ENCODE results near the gene ZNF282.
"Not testable (repeated sequence)": the region's sequence is repeated elsewhere in the genome, so short reads cannot be mapped to it uniquely, and the experiment has no call there.

ZNF282 gene

GRCh38 chr7:149252378-149252777, 57.0 kb downstream of the ZNF282 start:
- H3K4me1 Mint-ChIP-seq = peaks cover 30% of the 10 kb centered on the region
- no peaks in the 10 kb centered on the region for H3K27me3 Mint-ChIP-seq
- no peak overlapping the region for H3K4me3 Mint-ChIP-seq
- DNase-seq (no peak), ATAC-seq (no peak)
- H3K9me3 Mint-ChIP-seq = no peaks in the 10 kb centered on the region
- H3K27ac Mint-ChIP-seq = no peak overlapping the region

- ATAC-seq (no peak), DNase-seq (no peak)
- Mint-ChIP-seq H3K27ac (no peak overlapping the region), H3K4me1 (peaks cover 17% of the 10 kb centered on the region), H3K27me3 (no peaks in the 10 kb centered on the region), H3K4me3 (no peak overlapping the region), H3K9me3 (no peaks in the 10 kb centered on the region)
Observed at GRCh38 chr7:149253665-149254064, 58.3 kb downstream of the ZNF282 start.

- Mint-ChIP-seq H3K4me1 (peaks cover 11% of the 10 kb centered on the region), H3K27ac (no peak overlapping the region), H3K9me3 (no peaks in the 10 kb centered on the region), H3K4me3 (no peak overlapping the region), H3K27me3 (no peaks in the 10 kb centered on the region)
- ATAC-seq (no peak), DNase-seq (no peak)
Observed at GRCh38 chr7:149254181-149254858, 59.0 kb downstream of the ZNF282 start.

GRCh38 chr7:149255174-149255573, 59.8 kb downstream of the ZNF282 start:
- Mint-ChIP-seq H3K27ac (no peak overlapping the region), H3K27me3 (no peaks in the 10 kb centered on the region), H3K4me3 (no peak overlapping the region), H3K9me3 (no peaks in the 10 kb centered on the region), H3K4me1 (peaks cover 2% of the 10 kb centered on the region)
- DNase-seq (no peak), ATAC-seq (no peak)

- DNase-seq = no peak
- no peaks in the 10 kb centered on the region for H3K27me3 Mint-ChIP-seq
- H3K27ac Mint-ChIP-seq = no peak overlapping the region
- peaks cover 8% of the 10 kb centered on the region for H3K4me1 Mint-ChIP-seq
- no peak overlapping the region for H3K4me3 Mint-ChIP-seq
- H3K9me3 Mint-ChIP-seq = no peaks in the 10 kb centered on the region
- ATAC-seq = no peak
Observed at GRCh38 chr7:149256568-149256967, 61.2 kb downstream of the ZNF282 start.

- no peaks in the 10 kb centered on the region for H3K9me3 Mint-ChIP-seq
- ATAC-seq (no peak), DNase-seq (no peak)
- peaks cover 10% of the 10 kb centered on the region for H3K4me1 Mint-ChIP-seq
- H3K27me3 Mint-ChIP-seq = no peaks in the 10 kb centered on the region
- no peak overlapping the region for H3K4me3 Mint-ChIP-seq
- no peak overlapping the region for H3K27ac Mint-ChIP-seq
Observed at GRCh38 chr7:149257146-149257545, 61.8 kb downstream of the ZNF282 start.

- ATAC-seq (peak; percentile 2), DNase-seq (no peak)
- Mint-ChIP-seq H3K27ac (peak overlapping the region; percentile 92 to 97), H3K27me3 (no peaks in the 10 kb centered on the region), H3K9me3 (no peaks in the 10 kb centered on the region), H3K4me1 (peaks cover 30% of the 10 kb centered on the region), H3K4me3 (peak overlapping the region; percentile 82 to 92)
Observed at GRCh38 chr7:149261316-149261828, 66.0 kb downstream of the ZNF282 start.

- ATAC-seq (peak; percentile 89), DNase-seq (peak; percentile 87)
- Mint-ChIP-seq H3K9me3 (no peaks in the 10 kb centered on the region), H3K4me3 (peak within 1 kb of the TSS; percentile 83 to 92), H3K27me3 (no peaks in the 10 kb centered on the region), H3K27ac (peak within 1 kb of the TSS; percentile 92 to 97), H3K4me1 (peaks cover 30% of the 10 kb centered on the region)
Observed at GRCh38 chr7:149261829-149262617, 66.7 kb downstream of the ZNF282 start, which contains the start of gene ZNF783. Gene ZNF783, plus strand, starts transcription at chr7:149262196. Its CDS starts 138 bp downstream, at chr7:149262334.

GRCh38 chr7:149266451-149266850, 71.1 kb downstream of the ZNF282 start:
- H3K4me3 Mint-ChIP-seq = no peak overlapping the region
- H3K4me1 Mint-ChIP-seq = peaks cover 24% of the 10 kb centered on the region
- no peak overlapping the region for H3K27ac Mint-ChIP-seq
- H3K27me3 Mint-ChIP-seq = no peaks in the 10 kb centered on the region
- no peak for ATAC-seq
- no peak for DNase-seq
- H3K9me3 Mint-ChIP-seq = no peaks in the 10 kb centered on the region

GRCh38 chr7:149267733-149268132, 72.4 kb downstream of the ZNF282 start:
- H3K4me1 Mint-ChIP-seq = peaks cover 20% of the 10 kb centered on the region
- no peaks in the 10 kb centered on the region for H3K9me3 Mint-ChIP-seq
- DNase-seq (no peak), ATAC-seq (no peak)
- H3K27me3 Mint-ChIP-seq = no peaks in the 10 kb centered on the region
- H3K4me3 Mint-ChIP-seq = no peak overlapping the region
- H3K27ac Mint-ChIP-seq = no peak overlapping the region

- not testable (repeated sequence) for H3K4me1 Mint-ChIP-seq, DNase-seq, H3K9me3 Mint-ChIP-seq, H3K4me3 Mint-ChIP-seq, H3K27me3 Mint-ChIP-seq, H3K27ac Mint-ChIP-seq, ATAC-seq
Observed at GRCh38 chr7:149274424-149274823, 79.1 kb downstream of the ZNF282 start.

Data from stimulated activated naive CD8-positive, alpha-beta T cell treated with anti-CD3 and anti-CD28 coated beads, Interleukin-15, amount 100 ng/mL, for 72 hours (primary cell).